Peyer's patch (tissue), 4 donors: ENCODE data around the gene ARHGEF39. TPM values are rescaled to one million over a fixed set of nuclear protein-coding genes. Genes with fewer than 3 reads are reported as not detected.

ENCODE experiments used
- DNase-seq, 3 donors: peaks; one replicate each; pipeline ENCODE4 v3.0.0-alpha.2; 2017 to 2019
- H3K27ac ChIP-seq, 4 donors: fragments of 200-600 bp; sonication (generic); one replicate each; pipeline ENCODE4 v1.5.1; 2016 to 2019
- H3K27me3 ChIP-seq, 2 donors: fragments of 200-600 bp; sonication (generic); one replicate each; pipeline ENCODE4 v1.5.1; 2019
- H3K36me3 ChIP-seq, 3 donors: fragments of 200-600 bp; sonication (generic); one replicate each; pipeline ENCODE4 v1.5.1; 2016 to 2019
- H3K4me1 ChIP-seq, 4 donors: fragments of 200-600 bp; sonication (generic); one replicate each; pipeline ENCODE4 v1.5.1; 2016 to 2019
- H3K4me3 ChIP-seq, 4 donors: fragments of 200-600 bp; sonication (generic); 1 replicate in 3 of 4; 2 replicates in 1 of 4; pipeline ENCODE4 v1.5.1; 2016 to 2019; ENCODE audit warnings: mild to moderate bottlenecking in 1 of 4
- H3K9me3 ChIP-seq, 4 donors: fragments of 200-600 bp; sonication (generic); one replicate each; pipeline ENCODE4 v1.5.1; 2016 to 2019; ENCODE audit warnings: mild to moderate bottlenecking in 1 of 4
- POLR2A ChIP-seq, 2 donors: fragments of 450-650 bp; IDR thresholded peaks; one replicate each; pipeline ENCODE4 v1.5.1; 2017; ENCODE audit warnings: antibody characterized with exemption in 2 of 2, mild to moderate bottlenecking in 2 of 2, moderate library complexity in 2 of 2
- total RNA-seq, 4 donors: library from RNA; depleted of rRNA; stranded (reverse); fragments of >200 nt; gene quantifications; one replicate each; pipeline ENCODE4 v1.1.0, GENCODE V29; 2016
- TF ChIP-seq, protein P1 (sequence below), 6 experiments: fragments of 450-650 bp in 4 of 6; fragments of 200-600 bp in 2 of 6; sonication (generic) in 1 of 6; IDR thresholded peaks; one replicate each; pipeline ENCODE4 v1.5.1; 2017 to 2019; ENCODE audit warnings: antibody characterized with exemption in 6 of 6, mild to moderate bottlenecking in 3 of 6, moderate library complexity in 1 of 6

The ARHGEF39 gene
- total RNA-seq, 4 donors from 2014 or later, result 1.9 to 19.8 (median 4.8) TPM

DNA sequence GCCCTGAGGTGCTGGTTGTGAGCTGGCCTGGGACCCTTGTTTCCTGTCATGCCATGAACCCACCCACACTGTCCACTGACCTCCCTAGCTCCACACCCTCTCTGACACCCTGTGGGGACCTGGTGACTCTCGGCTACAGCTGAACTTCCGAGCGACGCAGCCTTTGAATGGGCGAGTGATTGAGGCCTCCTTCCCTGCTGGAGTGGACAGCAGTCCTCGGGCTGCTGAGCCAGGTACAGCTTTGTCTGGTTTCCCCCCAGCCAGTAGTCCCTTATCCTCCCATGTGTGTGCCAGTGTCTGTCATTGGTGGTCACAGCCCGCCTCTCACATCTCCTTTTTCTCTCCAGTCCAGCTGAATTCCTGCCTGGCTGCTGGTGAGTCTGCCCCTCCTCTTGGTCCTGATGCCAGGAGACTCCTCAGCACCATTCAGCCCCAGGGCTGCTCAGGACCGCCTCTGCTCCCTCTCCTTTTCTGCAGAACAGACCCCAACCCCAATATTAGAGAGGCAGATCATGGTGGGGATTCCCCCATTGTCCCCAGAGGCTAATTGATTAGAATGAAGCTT is 14.9 kb upstream of the ARHGEF39 start:
- Histone ChIP-seq H3K27me3 (no peaks in the 10 kb centered on the region), H3K9me3 (no peaks in the 10 kb centered on the region), H3K4me1 (peaks cover 0 to 12% (median 5%) of the 10 kb centered on the region in 4 donors), H3K4me3 (no peak overlapping the region), H3K36me3 (peaks cover 0 to under 1% (median 0%) of the 10 kb centered on the region in 3 donors), H3K27ac (no peak overlapping the region)
- TF ChIP-seq POLR2A (IDR thresholded peaks at IDR 0.05), result no peak
- TF ChIP-seq, protein P1, sequence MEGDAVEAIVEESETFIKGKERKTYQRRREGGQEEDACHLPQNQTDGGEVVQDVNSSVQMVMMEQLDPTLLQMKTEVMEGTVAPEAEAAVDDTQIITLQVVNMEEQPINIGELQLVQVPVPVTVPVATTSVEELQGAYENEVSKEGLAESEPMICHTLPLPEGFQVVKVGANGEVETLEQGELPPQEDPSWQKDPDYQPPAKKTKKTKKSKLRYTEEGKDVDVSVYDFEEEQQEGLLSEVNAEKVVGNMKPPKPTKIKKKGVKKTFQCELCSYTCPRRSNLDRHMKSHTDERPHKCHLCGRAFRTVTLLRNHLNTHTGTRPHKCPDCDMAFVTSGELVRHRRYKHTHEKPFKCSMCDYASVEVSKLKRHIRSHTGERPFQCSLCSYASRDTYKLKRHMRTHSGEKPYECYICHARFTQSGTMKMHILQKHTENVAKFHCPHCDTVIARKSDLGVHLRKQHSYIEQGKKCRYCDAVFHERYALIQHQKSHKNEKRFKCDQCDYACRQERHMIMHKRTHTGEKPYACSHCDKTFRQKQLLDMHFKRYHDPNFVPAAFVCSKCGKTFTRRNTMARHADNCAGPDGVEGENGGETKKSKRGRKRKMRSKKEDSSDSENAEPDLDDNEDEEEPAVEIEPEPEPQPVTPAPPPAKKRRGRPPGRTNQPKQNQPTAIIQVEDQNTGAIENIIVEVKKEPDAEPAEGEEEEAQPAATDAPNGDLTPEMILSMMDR (IDR thresholded peaks at IDR 0.05), result no peak
- no peak for DNase-seq

DNA sequence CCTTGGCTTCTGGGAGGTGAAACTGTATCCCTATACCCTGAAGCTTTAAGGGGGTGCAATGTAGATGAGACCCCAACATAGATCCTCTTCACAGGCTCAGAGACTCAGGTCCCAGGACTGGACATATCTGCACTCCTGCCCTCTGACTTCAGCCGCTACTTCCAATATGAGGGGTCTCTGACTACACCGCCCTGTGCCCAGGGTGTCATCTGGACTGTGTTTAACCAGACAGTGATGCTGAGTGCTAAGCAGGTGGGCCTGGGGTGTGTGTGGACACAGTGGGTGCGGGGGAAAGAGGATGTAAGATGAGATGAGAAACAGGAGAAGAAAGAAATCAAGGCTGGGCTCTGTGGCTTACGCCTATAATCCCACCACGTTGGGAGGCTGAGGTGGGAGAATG is 14.1 kb upstream of the ARHGEF39 start:
- TF ChIP-seq, protein P1 (IDR thresholded peaks at IDR 0.05), result no peak
- no peak for TF ChIP-seq POLR2A (IDR thresholded peaks at IDR 0.05)
- Histone ChIP-seq H3K4me1 (peaks cover 0 to 12% (median 5%) of the 10 kb centered on the region in 4 donors), H3K4me3 (no peak overlapping the region), H3K27ac (no peak overlapping the region), H3K27me3 (no peaks in the 10 kb centered on the region), H3K9me3 (no peaks in the 10 kb centered on the region), H3K36me3 (no peaks in the 10 kb centered on the region)
- DNase-seq, result no peak

DNA sequence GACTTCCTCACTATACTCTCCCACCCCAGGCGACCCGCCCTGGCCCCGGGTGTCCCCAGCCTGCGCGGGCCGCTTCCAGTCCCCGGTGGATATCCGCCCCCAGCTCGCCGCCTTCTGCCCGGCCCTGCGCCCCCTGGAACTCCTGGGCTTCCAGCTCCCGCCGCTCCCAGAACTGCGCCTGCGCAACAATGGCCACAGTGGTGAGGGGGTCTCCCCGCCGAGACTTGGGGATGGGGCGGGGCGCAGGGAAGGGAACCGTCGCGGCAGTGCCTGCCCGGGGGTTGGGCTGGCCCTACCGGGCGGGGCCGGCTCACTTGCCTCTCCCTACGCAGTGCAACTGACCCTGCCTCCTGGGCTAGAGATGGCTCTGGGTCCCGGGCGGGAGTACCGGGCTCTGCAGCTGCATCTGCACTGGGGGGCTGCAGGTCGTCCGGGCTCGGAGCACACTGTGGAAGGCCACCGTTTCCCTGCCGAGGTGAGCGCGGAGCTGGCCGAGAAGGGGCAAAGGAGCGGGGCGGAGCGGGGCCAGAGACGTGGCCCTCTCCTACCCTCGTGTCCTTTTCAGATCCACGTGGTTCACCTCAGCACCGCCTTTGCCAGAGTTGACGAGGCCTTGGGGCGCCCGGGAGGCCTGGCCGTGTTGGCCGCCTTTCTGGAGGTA is 10.9 kb upstream of the ARHGEF39 start:
- peak; percentile 36 to 62 (median 60) for DNase-seq
- H3K4me3 ChIP-seq, result peak overlapping the region; percentile 37 to 59 (median 48)
- H3K36me3 ChIP-seq, result no peaks in the 10 kb centered on the region
- TF ChIP-seq POLR2A (IDR thresholded peaks at IDR 0.05), result no peak
- TF ChIP-seq, protein P1 (IDR thresholded peaks at IDR 0.05), result no peak
- H3K9me3 ChIP-seq, result no peaks in the 10 kb centered on the region
- H3K4me1 ChIP-seq, result peaks cover 0 to 19% (median 5%) of the 10 kb centered on the region in 4 donors
- peak overlapping the region in 1 of 4 donors; percentile 39 for H3K27ac ChIP-seq
- H3K27me3 ChIP-seq, result no peaks in the 10 kb centered on the region

DNA sequence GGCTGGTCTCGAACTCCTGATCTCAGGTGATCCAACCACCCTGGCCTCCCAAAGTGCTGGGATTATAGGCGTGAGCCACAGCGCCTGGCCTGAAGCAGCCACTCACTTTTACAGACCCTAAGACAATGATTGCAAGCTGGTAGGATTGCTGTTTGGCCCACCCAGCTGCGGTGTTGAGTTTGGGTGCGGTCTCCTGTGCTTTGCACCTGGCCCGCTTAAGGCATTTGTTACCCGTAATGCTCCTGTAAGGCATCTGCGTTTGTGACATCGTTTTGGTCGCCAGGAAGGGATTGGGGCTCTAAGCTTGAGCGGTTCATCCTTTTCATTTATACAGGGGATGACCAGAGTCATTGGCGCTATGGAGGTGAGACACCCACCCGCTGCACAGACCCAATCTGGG is 10.2 kb upstream of the ARHGEF39 start:
- no peak for TF ChIP-seq POLR2A (IDR thresholded peaks at IDR 0.05)
- TF ChIP-seq, protein P1 (IDR thresholded peaks at IDR 0.05), result no peak
- Histone ChIP-seq H3K4me3 (peak overlapping the region; percentile 37 to 59 (median 48)), H3K27ac (no peak overlapping the region), H3K4me1 (peaks cover 0 to 19% (median 5%) of the 10 kb centered on the region in 4 donors), H3K27me3 (no peaks in the 10 kb centered on the region), H3K9me3 (no peaks in the 10 kb centered on the region), H3K36me3 (no peaks in the 10 kb centered on the region)
- DNase-seq, result no peak

DNA sequence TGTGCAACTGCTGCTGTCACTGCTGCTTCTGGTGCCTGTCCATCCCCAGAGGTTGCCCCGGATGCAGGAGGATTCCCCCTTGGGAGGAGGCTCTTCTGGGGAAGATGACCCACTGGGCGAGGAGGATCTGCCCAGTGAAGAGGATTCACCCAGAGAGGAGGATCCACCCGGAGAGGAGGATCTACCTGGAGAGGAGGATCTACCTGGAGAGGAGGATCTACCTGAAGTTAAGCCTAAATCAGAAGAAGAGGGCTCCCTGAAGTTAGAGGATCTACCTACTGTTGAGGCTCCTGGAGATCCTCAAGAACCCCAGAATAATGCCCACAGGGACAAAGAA is 9.0 kb upstream of the ARHGEF39 start:
- Histone ChIP-seq H3K36me3 (no peaks in the 10 kb centered on the region), H3K27ac (peak overlapping the region in 1 of 4 donors; percentile 56), H3K4me3 (no peak overlapping the region), H3K9me3 (no peaks in the 10 kb centered on the region), H3K4me1 (peaks cover 0 to 26% (median 6%) of the 10 kb centered on the region in 4 donors), H3K27me3 (no peaks in the 10 kb centered on the region)
- no peak for TF ChIP-seq POLR2A (IDR thresholded peaks at IDR 0.05)
- TF ChIP-seq, protein P1 (IDR thresholded peaks at IDR 0.05), result no peak
- no peak for DNase-seq
